ENCODE measurements around the gene CREB3L1. TPM values are rescaled to one million over a fixed set of nuclear protein-coding genes. Genes with fewer than 3 reads are reported as not detected.

CREB3L1 gene
- total RNA-seq: 10 to 100 TPM; 14.3 to 25.8 TPM
- long read RNA-seq, donor 1, partial matches to known transcripts: 4 of 5 reads
- long read RNA-seq, donor 1, other reads (novel, unspliced or antisense): 0 of 5 reads
- long read RNA-seq, donor 2, partial matches to known transcripts: 0 of 2 reads
- long read RNA-seq, donor 2, other reads (novel, unspliced or antisense): 2 of 2 reads

- intact Hi-C loops (cut with DNase I): loop anchor here in 1 of 2 donors (5.0 kb wide), 1 partner anchor 36 kb away; no protein-coding TSS in a partner anchor
- DNase-seq (ENCODE audit: low spot score): peak; percentile 89
These were observed at the start of gene CREB3L1 for GRCh38 chr11:46277622-46278386. Gene CREB3L1 (plus strand): TSS chr11:46277662. CDS start chr11:46278112, 450 bp downstream.

GRCh38 chr11:46229230-46229629 is 48.2 kb upstream of the CREB3L1 start:
- DNase-seq (ENCODE audit: low spot score): no peak
- intact Hi-C loops (cut with DNase I): no loop called here

GRCh38 chr11:46234311-46234710 is 43.2 kb upstream of the CREB3L1 start:
- DNase-seq (ENCODE audit: low spot score): no peak
- intact Hi-C loops (cut with DNase I): no loop called here

GRCh38 chr11:46235777-46236688 is 41.4 kb upstream of the CREB3L1 start:
- DNase-seq (ENCODE audit: low spot score): no peak
- intact Hi-C loops (cut with DNase I): no loop called here

- no peak for DNase-seq (ENCODE audit: low spot score)
- intact Hi-C loops (cut with DNase I): no loop called here
These were observed 40.6 kb upstream of the CREB3L1 start for GRCh38 chr11:46236918-46237247.

GRCh38 chr11:46237248-46238077 is 40.0 kb upstream of the CREB3L1 start:
- intact Hi-C loops (cut with DNase I): loop anchor here in 1 of 2 donors (2.0 kb wide), 1 partner anchor 71 kb away; no protein-coding TSS in a partner anchor
- peak; percentile 86 for DNase-seq (ENCODE audit: low spot score)

- intact Hi-C loops (cut with DNase I): loop anchor here in 1 of 2 donors (2.0 kb wide), 1 partner anchor 70 kb away; no protein-coding TSS in a partner anchor
- peak; percentile 93 for DNase-seq (ENCODE audit: low spot score)
These were observed 39.1 kb upstream of the CREB3L1 start for GRCh38 chr11:46238078-46238966.

GRCh38 chr11:46238967-46239800 is 38.3 kb upstream of the CREB3L1 start:
- DNase-seq (ENCODE audit: low spot score): peak; percentile 96
- intact Hi-C loops (cut with DNase I): loop anchor here in 1 of 2 donors (2.0 kb wide), 1 partner anchor 70 kb away; no protein-coding TSS in a partner anchor

- intact Hi-C loops (cut with DNase I): loop anchor here (2.0 to 5.0 kb wide), 3 partner anchors 38 to 69 kb away; partner anchors contain the start of gene CREB3L1 (in 1 of the 2)
- DNase-seq (ENCODE audit: low spot score): no peak
These were observed 37.7 kb upstream of the CREB3L1 start for GRCh38 chr11:46239801-46240061.

GRCh38 chr11:46240371-46240770 is 37.1 kb upstream of the CREB3L1 start:
- intact Hi-C loops (cut with DNase I): loop anchor here (5.0 kb wide), 2 partner anchors 37 to 67 kb away; partner anchors contain the start of gene CREB3L1 (in 1 of the 2)
- no peak for DNase-seq (ENCODE audit: low spot score)

- intact Hi-C loops (cut with DNase I): loop anchor here (5.0 kb wide), 2 partner anchors 36 to 66 kb away; partner anchors contain the start of gene CREB3L1 (in 1 of the 2)
- no peak for DNase-seq (ENCODE audit: low spot score)
These were observed 36.6 kb upstream of the CREB3L1 start for GRCh38 chr11:46240861-46241260.

- DNase-seq (ENCODE audit: low spot score): no peak
- intact Hi-C loops (cut with DNase I): loop anchor here (5.0 kb wide), 2 partner anchors 35 to 65 kb away; partner anchors contain the start of gene CREB3L1 (in 1 of the 2)
These were observed 35.2 kb upstream of the CREB3L1 start for GRCh38 chr11:46242041-46242951.

- DNase-seq (ENCODE audit: low spot score): peak; percentile 97
- intact Hi-C loops (cut with DNase I): loop anchor here (5.0 kb wide), 2 partner anchors 34 to 64 kb away; partner anchors contain the start of gene CREB3L1 (in 1 of the 2)
These were observed 34.3 kb upstream of the CREB3L1 start for GRCh38 chr11:46242952-46243795.

- intact Hi-C loops (cut with DNase I): loop anchor here (5.0 kb wide), 2 partner anchors 34 to 64 kb away; partner anchors contain the start of gene CREB3L1 (in 1 of the 2)
- DNase-seq (ENCODE audit: low spot score): no peak
These were observed 33.7 kb upstream of the CREB3L1 start for GRCh38 chr11:46243796-46244109.

- intact Hi-C loops (cut with DNase I): no loop called here
- DNase-seq (ENCODE audit: low spot score): no peak
These were observed 30.9 kb upstream of the CREB3L1 start for GRCh38 chr11:46246521-46246920.
